Activated CD4-positive, alpha-beta memory T cell treated with anti-CD3 and anti-CD28 coated beads for 36 hours (primary cell): ENCODE measurements around the gene KRTAP12-2. TPM values are rescaled to one million over a fixed set of nuclear protein-coding genes. Genes with fewer than 3 reads are reported as not detected.
"Not testable (repeated sequence)": the region's sequence is repeated elsewhere in the genome, so short reads cannot be mapped to it uniquely, and the experiment has no call there.

ENCODE experiments used
- CTCF ChIA-PET: fragments of 350-600 bp; sonication (Branson Sonifier 250); formaldehyde crosslinking; loops from one replicate; lab custom pipeline; 2021; ENCODE audit warnings: antibody characterized with exemption, inconsistent platforms; lab: Charles Lee
- POLR2A ChIA-PET: fragments of 350-600 bp; sonication (Branson Sonifier 250); formaldehyde crosslinking; loops from one replicate; lab custom pipeline; 2021; ENCODE audit warnings: antibody characterized with exemption; lab: Charles Lee
- DNase-seq: peaks from one replicate; pipeline ENCODE4 v3.0.0-alpha.2; 2020
- H3K27ac Mint-ChIP-seq: one replicate; pipeline ENCODE4 v1.8.0; 2021; ENCODE audit warnings: mixed read lengths
- H3K27me3 Mint-ChIP-seq: one replicate; pipeline ENCODE4 v1.8.0; 2021; ENCODE audit warnings: mixed read lengths
- H3K36me3 Mint-ChIP-seq: one replicate; pipeline ENCODE4 v1.8.0; 2021; ENCODE audit warnings: mixed read lengths
- H3K4me1 Mint-ChIP-seq: one replicate; pipeline ENCODE4 v1.8.0; 2021; ENCODE audit warnings: low read depth, mixed read lengths
- H3K4me3 Mint-ChIP-seq: one replicate; pipeline ENCODE4 v1.8.0; 2021; ENCODE audit warnings: mild to moderate bottlenecking, mixed read lengths
- H3K9me3 Mint-ChIP-seq: one replicate; pipeline ENCODE4 v1.8.0; 2021; ENCODE audit warnings: mixed read lengths
- intact Hi-C: fragments of 100-400 bp; cut with micrococcal nuclease; formaldehyde crosslinking; loops from one replicate; pipeline ENCODE4 v1.15.1; 2023
- total RNA-seq, 2 experiments: library from RNA; stranded (reverse); gene quantifications; one replicate each; pipeline ENCODE4 v1.2.3, GENCODE V29; 2021

The KRTAP12-2 gene
- total RNA-seq, 2 experiments from 2014 or later = not detected

DNA sequence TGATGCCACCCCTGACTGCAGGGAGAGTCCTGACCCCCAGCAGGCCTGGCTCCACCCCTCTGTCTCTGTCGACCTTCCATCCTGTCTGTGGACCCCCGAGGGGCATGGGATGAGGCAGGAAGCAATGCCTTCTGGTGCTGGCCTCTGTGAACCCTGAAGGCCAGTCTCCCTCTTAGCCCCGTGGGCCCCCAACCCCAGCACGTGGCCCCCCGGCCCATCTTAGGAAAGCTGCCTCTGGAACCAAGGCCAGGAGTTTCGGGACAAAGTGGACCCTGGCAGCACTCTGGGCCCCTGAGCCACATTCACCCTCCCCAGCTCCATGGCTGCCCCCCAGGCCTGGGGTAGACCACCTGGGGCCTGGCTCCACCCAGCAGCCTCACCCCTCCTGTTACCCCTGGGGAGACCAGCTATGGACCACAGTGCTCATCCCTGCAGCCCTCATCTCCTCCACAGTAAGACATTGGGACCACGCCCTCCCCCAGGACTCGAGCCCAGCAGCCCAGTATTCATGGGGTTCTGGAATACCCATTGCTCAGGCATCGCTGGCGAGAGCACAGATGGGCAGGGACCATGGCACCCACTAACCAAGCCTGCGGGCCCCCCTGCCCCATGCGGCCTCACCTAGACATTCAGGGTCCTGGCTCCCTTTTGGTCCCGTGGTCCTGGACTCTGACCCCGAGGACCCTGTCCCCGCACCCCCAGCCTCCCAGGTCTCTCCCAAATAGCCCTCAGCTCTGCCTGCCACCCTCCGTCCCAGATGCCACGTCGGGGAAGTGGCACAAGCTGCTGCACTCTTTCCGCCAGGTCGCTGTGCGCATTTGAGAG lies 28.0 kb downstream of the KRTAP12-2 start:
- CTCF ChIA-PET, H3K36me3 Mint-ChIP-seq, H3K27ac Mint-ChIP-seq, intact Hi-C loops, H3K27me3 Mint-ChIP-seq, DNase-seq, H3K4me1 Mint-ChIP-seq, POLR2A ChIA-PET, H3K4me3 Mint-ChIP-seq: not testable (repeated sequence)
- H3K9me3 Mint-ChIP-seq = peaks cover 21% of the 10 kb centered on the region

DNA sequence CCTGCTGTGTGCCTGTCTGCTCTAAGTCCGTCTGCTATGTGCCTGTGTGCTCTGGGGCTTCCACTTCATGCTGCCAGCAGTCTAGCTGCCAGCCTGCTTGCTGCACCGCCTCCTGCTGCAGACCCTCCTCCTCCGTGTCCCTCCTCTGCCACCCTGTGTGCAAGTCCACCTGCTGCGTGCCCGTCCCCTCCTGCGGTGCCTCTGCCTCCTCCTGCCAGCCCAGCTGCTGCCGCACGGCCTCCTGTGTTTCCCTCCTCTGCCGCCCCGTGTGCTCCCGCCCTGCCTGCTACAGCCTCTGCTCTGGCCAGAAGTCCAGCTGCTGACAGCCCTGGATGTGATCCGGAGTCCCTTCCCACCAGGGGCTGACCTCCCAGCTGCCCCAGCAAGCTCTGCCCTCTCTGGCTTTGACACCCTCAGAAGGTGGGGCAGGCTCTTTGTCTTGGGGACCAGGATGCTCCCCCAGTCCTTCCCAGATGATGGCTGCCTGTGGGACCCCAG lies 28.8 kb downstream of the KRTAP12-2 start:
- POLR2A ChIA-PET, H3K4me3 Mint-ChIP-seq, H3K36me3 Mint-ChIP-seq, H3K27me3 Mint-ChIP-seq, H3K4me1 Mint-ChIP-seq, H3K27ac Mint-ChIP-seq, intact Hi-C loops, CTCF ChIA-PET, DNase-seq: not testable (repeated sequence)
- H3K9me3 Mint-ChIP-seq = peaks cover 22% of the 10 kb centered on the region

DNA sequence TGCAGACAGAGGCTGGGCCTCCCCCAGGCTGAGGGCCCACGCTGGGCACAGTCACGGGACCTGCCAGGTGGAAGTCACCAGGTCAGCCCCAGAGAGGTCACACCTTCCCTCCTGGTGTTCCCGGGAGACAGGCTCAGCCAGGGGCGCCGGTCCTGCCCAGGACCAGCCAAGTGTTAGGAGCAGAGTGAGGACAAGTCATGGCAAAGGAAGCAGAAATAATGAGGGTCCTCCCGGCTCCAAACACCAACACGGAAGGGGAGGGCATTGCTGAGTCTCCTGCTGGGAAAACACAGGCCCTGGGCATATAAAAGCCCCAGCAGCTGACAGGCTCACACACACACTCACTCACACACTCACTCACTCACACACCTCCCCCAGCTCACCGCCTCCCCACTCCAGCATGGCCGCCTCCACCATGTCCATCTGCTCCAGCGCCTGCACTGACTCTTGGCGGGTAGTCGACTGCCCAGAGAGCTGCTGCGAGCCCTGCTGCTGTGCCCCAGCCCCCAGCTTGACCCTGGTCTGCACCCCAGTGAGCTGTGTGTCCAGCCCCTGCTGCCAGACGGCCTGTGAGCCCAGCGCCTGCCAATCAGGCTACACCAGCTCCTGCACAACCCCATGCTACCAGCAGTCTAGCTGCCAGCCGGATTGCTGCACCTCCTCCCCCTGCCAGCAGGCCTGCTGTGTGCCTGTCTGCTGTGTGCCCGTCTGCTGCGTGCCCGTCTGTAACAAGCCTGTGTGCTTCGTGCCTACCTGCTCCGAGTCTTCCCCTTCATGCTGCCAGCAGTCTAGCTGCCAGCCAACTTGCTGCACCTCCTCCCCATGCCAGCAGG lies 29.5 kb downstream of the KRTAP12-2 start, which contains the start of gene KRTAP10-10:
TSS of gene KRTAP10-10 (plus strand) at position 339 of the 833 bp plus-strand sequence. CDS start at position 401, 62 bp downstream.
- DNase-seq = no peak
- H3K36me3 Mint-ChIP-seq = peaks cover 6% of the 10 kb centered on the region
- H3K9me3 Mint-ChIP-seq = peaks cover 25% of the 10 kb centered on the region
- intact Hi-C loops = no loop called here
- CTCF ChIA-PET = no interaction called here
- peaks cover 5% of the 10 kb centered on the region for H3K27me3 Mint-ChIP-seq
- POLR2A ChIA-PET = no interaction called here
- H3K4me3 Mint-ChIP-seq = no peak within 1 kb of the TSS
- H3K27ac Mint-ChIP-seq = no peak within 1 kb of the TSS
- H3K4me1 Mint-ChIP-seq = no peaks in the 10 kb centered on the region

DNA sequence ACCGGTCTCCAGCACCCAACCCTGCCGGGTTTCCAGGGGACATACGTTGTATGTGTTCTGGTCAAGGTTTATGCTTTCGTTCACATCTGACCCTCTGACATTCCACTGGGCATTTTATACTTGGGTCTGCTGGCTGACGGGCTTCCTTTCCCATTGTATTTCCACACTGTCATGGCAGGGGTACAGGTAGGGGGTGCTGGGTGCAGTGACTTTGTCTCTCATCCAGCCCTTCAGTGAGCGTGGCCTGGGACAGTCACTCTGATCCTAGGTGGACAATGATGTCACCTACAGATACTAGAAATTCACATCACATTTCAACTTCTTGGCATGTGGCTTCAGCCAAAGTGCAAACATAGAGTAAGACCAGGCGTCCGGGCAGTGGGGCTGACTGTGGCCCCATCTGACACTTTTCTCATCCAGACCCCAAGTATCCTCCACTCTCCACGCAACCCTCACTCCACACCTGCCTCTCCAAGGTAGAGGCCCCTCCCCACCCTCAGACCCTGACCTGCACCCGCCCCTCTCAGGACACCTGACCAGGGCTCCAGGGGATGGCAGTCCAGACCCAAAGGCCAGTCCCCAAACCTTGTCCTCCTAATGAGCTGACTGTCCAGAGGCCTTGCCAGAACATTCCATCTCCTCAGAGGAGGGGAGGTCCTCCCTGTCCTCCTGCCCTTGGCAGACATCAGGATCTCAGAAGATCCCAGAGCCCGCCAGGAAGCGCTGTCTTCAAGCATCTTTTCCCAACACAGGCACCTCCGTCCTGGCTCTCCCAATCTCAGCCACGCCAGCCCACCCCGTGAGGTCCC lies 30.3 kb downstream of the KRTAP12-2 start:
- H3K4me1 Mint-ChIP-seq = no peaks in the 10 kb centered on the region
- H3K9me3 Mint-ChIP-seq = peaks cover 29% of the 10 kb centered on the region
- peaks cover 9% of the 10 kb centered on the region for H3K36me3 Mint-ChIP-seq
- H3K27me3 Mint-ChIP-seq = peaks cover 5% of the 10 kb centered on the region
- H3K27ac Mint-ChIP-seq = no peak overlapping the region
- H3K4me3 Mint-ChIP-seq = no peak overlapping the region
- no peak for DNase-seq
- ChIA-PET POLR2A (no interaction called here), CTCF (no interaction called here)
- intact Hi-C loops = no loop called here

DNA sequence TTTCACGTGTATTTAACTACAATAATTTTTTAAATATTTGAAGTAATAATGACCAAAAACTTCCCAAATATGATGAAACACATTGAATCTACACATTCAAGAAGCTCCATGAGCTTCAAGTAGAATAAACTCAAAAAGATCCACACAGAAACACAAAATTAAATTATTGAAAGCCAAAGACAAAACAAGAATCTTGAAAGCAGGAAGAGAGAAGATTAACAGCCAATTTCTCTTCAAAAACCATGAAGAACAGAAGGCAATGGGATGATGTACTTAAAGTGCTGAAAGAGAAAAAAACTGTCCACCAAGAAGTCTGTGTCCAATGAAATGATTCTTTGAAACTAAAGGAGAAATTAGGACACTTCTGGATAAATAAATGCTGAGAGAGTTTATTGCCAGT lies 34.7 kb downstream of the KRTAP12-2 start:
- intact Hi-C loops = no loop called here
- H3K4me1 Mint-ChIP-seq = peaks cover 18% of the 10 kb centered on the region
- POLR2A ChIA-PET = no interaction called here

DNA sequence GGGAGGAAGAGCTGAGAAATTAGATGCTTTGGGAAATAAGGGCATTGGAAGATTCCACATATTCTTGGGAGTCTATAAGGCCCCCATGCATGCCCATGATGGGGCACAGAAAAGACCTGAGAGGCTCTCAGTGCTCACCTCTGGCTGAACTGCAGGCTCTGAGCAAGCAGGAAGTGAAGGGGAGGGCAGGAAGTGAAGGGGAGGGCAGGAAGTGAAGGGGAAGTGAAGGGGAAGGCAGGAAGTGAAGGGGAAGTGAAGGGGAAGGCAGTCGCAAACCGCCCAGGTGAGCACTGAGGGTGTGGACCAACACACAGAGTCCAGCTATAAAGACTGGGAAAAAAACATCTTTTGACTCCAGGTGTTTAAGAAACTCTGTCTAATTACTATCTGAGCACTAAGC lies 36.3 kb downstream of the KRTAP12-2 start:
- POLR2A ChIA-PET = no interaction called here
- CTCF ChIA-PET = no interaction called here
- Mint-ChIP-seq H3K27me3 (no peaks in the 10 kb centered on the region), H3K4me3 (no peak overlapping the region), H3K4me1 (peaks cover 18% of the 10 kb centered on the region), H3K27ac (no peak overlapping the region), H3K36me3 (peaks cover 12% of the 10 kb centered on the region), H3K9me3 (peaks cover 34% of the 10 kb centered on the region)
- intact Hi-C loops = no loop called here
- no peak for DNase-seq

More for the DNA sequence above, 34.7 kb downstream of the KRTAP12-2 start:
- CTCF ChIA-PET = no interaction called here
- Mint-ChIP-seq H3K27me3 (no peaks in the 10 kb centered on the region), H3K36me3 (peaks cover 12% of the 10 kb centered on the region), H3K9me3 (peaks cover 34% of the 10 kb centered on the region), H3K27ac (no peak overlapping the region), H3K4me3 (no peak overlapping the region)
- DNase-seq = no peak

DNA sequence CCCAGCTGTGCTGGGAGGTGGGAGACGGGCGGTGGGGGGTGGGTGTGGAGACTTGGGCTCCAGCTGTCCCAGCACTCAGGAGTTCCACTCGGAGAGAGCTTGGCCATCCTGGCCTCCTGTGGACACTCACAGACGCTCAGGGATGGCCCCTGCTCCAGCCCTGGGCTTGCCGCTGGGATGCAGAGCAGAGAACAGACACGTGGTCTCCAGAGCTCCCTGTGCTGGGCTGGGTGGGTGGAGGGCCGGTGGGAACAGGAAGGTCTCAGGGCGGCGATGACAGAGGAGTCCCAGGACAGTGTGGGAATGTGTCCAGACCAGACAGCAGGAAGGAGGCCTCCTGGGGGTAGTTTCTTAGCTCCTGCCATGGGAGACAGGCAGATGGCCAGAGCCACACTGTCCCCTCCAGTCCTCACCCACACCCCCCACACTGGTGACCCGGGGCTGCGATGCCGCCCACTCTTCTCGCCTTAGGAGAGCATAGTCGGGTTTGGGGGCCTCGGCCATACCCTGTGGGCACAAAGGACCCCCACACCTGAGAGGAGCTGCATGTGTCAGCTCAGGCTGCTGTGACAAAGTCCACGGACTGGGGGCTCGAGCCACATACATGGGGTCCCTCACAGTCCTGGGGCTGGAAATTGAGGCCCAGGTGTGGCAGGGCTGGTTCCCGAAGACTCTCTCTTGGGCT lies 37.9 kb downstream of the KRTAP12-2 start:
- no peak overlapping the region for H3K27ac Mint-ChIP-seq
- peaks cover 18% of the 10 kb centered on the region for H3K4me1 Mint-ChIP-seq
- H3K4me3 Mint-ChIP-seq = no peak overlapping the region
- no peaks in the 10 kb centered on the region for H3K27me3 Mint-ChIP-seq
- intact Hi-C loops = no loop called here
- POLR2A ChIA-PET = no interaction called here
- H3K36me3 Mint-ChIP-seq = peaks cover 17% of the 10 kb centered on the region
- H3K9me3 Mint-ChIP-seq = peaks cover 46% of the 10 kb centered on the region
- CTCF ChIA-PET = no interaction called here
- no peak for DNase-seq

DNA sequence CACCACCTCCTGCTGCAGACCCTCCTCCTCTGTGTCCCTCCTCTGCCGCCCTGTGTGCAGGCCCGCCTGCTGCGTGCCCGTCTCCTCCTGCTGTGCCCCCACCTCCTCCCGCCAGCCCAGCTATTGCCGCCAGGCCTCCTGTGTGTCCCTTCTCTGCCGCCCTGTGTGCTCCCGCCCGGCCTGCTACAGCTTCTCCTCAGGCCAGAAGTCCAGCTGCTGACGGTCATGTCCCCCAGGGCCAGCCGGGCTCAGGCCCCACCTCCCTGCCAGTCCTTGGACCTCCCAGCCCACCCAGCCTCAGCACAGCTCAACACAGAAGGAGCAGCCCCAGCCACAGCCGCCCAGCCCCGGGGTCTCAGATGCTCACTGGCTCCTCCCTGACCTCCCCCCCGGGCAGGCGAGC lies 38.9 kb downstream of the KRTAP12-2 start:
- H3K4me3 Mint-ChIP-seq, DNase-seq, CTCF ChIA-PET, intact Hi-C loops, POLR2A ChIA-PET, H3K27ac Mint-ChIP-seq, H3K27me3 Mint-ChIP-seq: not testable (repeated sequence)
- H3K36me3 Mint-ChIP-seq = peaks cover 21% of the 10 kb centered on the region
- H3K9me3 Mint-ChIP-seq = peaks cover 47% of the 10 kb centered on the region
- peaks cover 18% of the 10 kb centered on the region for H3K4me1 Mint-ChIP-seq

DNA sequence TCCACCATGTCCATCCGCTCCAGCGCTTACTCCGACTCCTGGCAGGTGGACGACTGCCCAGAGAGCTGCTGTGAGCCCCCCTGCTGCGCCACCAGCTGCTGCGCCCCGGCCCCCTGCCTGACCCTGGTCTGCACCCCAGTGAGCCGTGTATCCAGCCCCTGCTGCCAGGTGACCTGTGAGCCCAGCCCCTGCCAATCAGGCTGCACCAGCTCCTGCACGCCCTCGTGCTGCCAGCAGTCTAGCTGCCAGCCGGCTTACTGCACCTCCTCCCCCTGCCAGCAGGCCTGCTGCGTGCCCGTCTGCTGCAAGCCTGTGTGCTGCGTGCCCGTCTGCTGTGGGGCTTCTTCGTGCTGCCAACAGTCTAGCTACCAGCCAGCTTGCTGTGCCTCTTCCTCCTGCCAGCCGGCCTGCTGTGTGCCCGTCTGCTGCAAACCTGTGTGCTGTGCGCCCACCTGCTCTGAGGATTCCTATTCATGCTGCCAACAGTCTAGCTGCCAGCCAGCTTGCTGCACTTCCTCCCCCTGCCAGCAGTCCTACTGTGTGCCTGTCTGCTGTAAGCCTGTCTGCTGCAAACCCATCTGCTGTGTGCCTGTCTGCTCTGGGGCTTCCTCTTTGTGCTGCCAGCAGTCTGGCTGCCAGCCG lies 39.4 kb downstream of the KRTAP12-2 start:
- intact Hi-C loops, DNase-seq, H3K27me3 Mint-ChIP-seq, POLR2A ChIA-PET, H3K4me3 Mint-ChIP-seq, CTCF ChIA-PET, H3K27ac Mint-ChIP-seq: not testable (repeated sequence)
- H3K36me3 Mint-ChIP-seq = peaks cover 21% of the 10 kb centered on the region
- peaks cover 18% of the 10 kb centered on the region for H3K4me1 Mint-ChIP-seq
- H3K9me3 Mint-ChIP-seq = peaks cover 44% of the 10 kb centered on the region

DNA sequence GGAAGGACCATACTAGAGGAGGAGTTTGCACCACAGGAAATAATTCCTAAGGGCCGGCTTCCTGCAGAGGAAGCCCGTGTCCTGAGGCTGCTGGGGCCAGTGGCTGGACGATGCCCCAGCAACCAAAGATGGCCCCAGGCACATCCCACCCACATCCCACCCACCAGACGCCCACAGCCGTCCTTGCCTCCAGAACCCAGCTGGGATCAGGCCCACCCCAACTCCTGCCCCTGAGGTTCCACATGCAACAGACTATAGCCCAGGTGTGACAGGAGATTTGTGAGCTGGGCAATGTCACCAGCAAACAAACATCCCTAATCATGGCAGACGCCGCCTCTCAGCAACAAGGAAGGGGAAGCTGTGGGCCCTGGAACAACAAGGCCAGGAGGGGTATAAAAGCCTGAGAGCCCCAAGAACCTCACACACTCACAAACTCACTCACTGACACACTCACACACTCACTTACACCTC lies 40.0 kb downstream of the KRTAP12-2 start, which contains the start of gene KRTAP10-9:
TSS of gene KRTAP10-9 (plus strand) at position 421 of the 471 bp plus-strand sequence. CDS start 79 bp downstream, outside the sequence.
- Mint-ChIP-seq H3K4me3 (no peak within 1 kb of the TSS), H3K27me3 (no peaks in the 10 kb centered on the region), H3K27ac (no peak within 1 kb of the TSS), H3K4me1 (peaks cover 18% of the 10 kb centered on the region), H3K9me3 (peaks cover 38% of the 10 kb centered on the region), H3K36me3 (peaks cover 16% of the 10 kb centered on the region)
- CTCF ChIA-PET = no interaction called here
- DNase-seq = no peak
- intact Hi-C loops = no loop called here
- POLR2A ChIA-PET = no interaction called here

DNA sequence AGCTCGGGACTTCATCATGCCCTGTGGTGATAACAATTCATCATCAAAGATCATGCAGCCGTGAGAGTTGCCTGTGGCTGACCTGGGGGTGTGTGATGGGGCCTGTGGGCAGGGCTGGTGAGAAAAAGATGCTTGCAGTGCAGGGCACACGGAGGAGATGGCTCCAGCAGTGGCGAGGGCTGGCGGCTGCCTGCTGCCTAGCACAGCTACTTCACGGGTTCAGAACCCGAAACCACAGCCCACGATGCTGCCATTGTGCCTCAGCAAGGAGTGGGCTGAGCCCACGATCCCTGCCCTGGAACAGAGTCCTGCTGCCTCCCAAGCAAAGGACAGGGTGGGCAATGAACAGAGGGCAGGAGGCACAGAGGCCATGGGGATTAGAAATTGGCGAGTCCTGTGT lies 40.5 kb downstream of the KRTAP12-2 start:
- Mint-ChIP-seq H3K9me3 (peaks cover 34% of the 10 kb centered on the region), H3K36me3 (peaks cover 15% of the 10 kb centered on the region), H3K4me3 (no peak overlapping the region), H3K27ac (no peak overlapping the region), H3K4me1 (peaks cover 18% of the 10 kb centered on the region), H3K27me3 (no peaks in the 10 kb centered on the region)
- DNase-seq = no peak
- intact Hi-C loops = no loop called here
- ChIA-PET CTCF (no interaction called here), POLR2A (no interaction called here)
